GM19025 (cell line): ENCODE data around the gene TAF6.

Experiments used
- ATAC-seq: cut with Tn5 transposase; IDR thresholded peaks from one replicate; pipeline ENCODE4 v1.9.1; 2021; ENCODE audit warnings: mild to moderate bottlenecking, low read depth, moderate library complexity; ENCODE audit not compliant: unreplicated experiment

TAF6 gene

DNA sequence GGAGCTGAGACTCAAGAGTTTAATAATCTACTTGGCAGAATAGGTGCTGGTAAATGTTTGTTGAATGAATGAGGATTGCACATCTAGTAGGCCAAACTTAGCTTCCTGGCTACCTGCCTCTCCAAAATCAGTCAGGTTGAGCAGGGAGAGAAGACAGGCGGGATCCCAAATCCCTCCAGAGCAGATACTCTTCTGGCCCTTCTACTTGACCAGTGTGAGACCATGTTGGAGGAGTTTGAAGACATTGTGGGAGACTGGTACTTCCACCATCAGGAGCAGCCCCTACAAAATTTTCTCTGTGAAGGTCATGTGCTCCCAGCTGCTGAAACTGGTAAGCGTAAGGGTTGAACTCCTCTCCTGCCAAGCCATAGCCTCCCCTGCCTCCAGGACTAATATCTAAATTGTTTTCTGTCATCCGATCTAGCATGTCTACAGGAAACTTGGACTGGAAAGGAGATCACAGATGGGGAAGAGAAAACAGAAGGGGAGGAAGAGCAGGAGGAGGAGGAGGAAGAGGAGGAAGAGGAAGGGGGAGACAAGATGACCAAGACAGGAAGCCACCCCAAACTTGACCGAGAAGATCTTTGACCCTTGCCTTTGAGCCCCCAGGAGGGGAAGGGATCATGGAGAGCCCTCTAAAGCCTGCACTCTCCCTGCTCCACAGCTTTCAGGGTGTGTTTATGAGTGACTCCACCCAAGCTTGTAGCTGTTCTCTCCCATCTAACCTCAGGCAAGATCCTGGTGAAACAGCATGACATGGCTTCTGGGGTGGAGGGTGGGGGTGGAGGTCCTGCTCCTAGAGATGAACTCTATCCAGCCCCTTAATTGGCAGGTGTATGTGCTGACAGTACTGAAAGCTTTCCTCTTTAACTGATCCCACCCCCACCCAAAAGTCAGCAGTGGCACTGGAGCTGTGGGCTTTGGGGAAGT, 5.4 kb upstream of the TAF6 start:
- ATAC-seq: no peak

DNA sequence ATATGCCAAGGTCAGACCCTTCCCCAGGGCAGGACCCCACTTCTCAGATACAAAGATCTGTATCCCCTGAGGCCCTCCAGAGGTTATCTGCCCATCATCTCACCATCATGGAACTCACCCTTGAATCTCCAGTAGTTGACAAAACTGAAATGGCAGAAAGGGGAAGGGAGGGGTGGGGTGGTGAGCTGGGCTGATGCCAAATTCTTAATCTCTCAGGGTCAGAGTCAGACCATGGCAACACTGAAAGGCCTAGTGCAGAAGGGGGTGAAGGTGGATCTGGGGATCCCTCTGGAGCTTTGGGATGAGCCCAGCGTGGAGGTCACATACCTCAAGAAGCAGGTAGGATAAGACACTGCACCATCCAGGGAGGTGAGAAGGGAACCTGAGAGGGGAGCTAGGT, 3.4 kb upstream of the TAF6 start:
- ATAC-seq: no peak

DNA sequence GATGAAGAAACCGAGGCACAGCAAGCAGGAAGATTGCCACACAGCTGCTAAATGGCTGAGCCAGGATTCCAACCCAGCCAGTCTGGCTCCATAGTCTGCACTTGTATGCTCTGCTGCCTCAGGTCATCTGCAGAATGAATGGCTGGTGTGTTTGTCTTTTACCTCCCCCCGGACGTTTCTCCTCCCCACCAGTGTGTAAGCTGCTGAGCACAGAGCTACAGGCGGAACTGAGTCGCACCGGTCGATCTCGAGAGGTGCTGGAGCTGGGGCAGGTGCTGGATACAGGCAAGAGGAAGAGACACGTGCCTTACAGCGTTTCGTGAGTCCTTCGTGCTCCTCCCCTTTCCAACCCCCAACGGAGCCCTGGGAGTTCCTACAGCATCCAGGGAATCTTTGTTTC, 2.9 kb upstream of the TAF6 start:
- ATAC-seq: no peak

DNA sequence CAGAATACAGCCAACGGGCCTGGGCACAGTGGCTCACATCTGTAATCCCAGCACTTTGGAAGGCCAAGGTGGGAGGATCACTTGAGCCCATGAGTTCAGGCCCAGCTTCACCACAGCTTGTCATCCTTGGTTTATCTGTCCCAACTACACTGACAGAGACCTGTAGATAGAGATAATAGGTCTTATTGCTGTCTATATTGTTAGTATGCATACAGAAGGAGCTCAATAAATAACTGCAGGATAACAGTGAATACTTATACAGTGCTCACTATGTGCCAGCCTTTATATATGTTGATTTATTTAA, 1.5 kb upstream of the TAF6 start:
- no peak for ATAC-seq

DNA sequence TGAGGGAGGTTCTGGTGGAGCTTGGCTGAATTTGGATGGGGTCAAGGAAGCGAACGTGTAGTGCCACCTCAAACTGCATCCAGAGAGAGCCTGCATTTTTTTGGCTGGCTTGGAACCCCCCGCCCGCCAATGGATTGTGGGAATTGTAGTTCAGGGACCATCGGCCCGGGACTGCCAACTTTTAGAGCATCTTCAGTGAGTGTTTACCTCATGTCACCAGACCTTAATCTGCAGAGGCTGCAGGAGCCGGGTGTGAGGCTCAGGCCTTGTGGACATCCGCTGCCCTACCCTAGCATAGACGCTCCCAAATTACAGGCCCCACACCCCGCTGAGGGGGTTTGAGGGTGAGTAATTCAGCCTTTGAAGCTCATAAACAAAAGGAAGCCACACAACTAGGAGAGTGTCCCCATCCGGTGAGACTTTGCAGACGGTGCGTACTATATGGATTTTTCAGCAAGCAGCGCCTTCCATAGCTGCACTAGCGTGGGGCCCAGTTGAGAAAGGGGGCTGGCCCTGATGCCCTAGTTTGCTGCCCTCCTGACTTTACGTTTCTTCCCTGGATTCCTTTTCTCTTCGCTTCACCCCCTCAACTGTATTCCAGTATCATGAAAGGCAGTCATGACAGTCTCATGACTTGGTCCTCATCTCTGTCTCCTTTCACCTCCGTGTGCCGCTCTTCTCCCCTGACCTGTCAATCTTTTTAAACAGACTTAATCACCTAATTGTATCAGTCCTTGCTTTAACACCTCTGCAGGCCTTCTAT, 993 bp upstream of the TAF6 start:
- peak; percentile 23 for ATAC-seq

DNA sequence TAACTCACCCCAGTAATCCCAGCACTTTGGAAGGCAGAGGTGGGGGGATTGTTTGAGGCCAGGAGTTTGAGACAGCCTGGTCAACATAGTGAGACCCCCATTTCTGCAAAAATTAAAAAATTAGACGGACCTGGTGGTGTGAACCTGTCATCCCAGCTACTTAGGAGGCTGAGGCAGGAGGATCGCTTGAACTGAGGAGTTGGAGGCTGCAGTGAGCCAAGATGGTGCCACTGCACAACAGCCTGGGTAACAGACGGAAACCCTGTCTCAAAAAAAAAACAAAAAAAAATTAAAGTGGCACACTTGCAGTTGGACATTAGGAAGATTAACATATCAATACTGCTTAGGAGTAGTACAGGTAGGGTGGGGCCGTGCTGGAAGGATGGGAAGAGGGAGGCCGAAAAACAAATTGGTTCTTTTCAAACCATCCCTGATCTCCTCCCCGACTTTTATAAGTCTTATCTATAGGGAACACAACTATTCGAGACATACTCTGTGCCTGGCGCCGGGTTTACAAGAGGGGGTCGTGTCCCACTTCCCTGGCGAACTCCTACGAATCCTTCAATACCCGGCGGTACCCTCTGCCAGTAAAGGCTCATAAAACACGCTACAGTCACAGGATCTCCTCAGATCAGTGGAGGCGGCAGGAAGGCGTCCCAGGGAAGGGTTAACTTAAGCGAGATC, 628 bp downstream of the TAF6 start:
- ATAC-seq: no peak

DNA sequence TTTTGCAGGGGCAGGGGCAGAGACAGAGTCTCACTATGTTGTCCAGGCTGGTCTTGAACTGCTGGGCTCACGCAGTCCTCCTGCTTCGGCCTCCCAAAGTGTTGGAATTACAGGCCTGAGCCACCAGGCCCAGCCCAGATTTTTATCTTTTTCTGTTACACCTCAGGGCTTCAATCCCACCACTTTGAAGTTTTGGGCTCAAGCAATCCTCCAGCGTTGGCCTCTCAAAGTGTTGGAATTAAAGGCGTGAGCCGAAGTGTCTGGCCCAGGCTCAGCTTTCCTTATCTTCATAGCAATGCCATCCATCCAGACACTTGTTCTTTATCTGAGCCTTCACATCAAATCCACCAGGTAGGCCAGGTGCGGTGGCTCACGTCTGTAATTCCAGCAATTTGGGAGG, 4.1 kb downstream of the TAF6 start:
- no peak for ATAC-seq

DNA sequence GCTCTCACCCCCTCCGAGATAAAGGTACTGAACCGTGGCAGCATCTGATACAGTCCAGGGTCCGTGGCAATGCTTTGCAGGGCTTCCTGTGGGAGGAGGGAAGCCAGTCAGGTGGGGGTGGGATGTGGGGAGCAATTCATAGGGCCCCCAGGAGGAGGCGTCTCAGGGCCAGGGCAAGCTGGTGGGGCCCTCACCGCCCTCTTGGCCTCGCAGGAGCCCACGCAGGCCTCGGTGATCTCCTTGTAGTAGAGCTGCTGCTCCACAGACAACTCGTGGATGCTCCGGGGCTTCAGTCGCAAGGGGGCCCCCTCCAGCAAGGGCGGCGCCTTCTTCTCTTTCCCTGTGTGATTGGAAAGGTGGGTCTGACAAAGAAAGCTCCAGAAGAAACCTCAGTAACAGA, 7.2 kb downstream of the TAF6 start:
- no peak for ATAC-seq

DNA sequence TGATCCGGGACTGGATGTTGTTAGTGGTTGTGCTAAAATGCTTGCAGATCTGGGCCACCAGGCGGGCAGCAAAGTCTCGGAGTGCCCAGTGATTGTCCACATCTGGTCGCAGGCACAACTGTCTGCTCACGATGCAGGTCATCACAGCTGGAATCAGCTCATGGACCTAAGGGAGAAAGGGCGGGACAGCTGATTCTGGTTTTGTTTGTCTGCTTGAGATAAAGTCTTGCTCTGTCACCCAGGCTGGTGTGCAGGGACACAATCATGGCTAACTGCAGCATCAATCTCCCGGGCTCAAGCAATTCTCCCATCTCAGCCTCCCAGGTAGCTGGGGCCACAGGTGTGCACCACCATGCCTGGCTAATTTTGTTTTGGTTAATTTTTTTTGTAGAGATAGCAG, 8.0 kb downstream of the TAF6 start:
- no peak for ATAC-seq

DNA sequence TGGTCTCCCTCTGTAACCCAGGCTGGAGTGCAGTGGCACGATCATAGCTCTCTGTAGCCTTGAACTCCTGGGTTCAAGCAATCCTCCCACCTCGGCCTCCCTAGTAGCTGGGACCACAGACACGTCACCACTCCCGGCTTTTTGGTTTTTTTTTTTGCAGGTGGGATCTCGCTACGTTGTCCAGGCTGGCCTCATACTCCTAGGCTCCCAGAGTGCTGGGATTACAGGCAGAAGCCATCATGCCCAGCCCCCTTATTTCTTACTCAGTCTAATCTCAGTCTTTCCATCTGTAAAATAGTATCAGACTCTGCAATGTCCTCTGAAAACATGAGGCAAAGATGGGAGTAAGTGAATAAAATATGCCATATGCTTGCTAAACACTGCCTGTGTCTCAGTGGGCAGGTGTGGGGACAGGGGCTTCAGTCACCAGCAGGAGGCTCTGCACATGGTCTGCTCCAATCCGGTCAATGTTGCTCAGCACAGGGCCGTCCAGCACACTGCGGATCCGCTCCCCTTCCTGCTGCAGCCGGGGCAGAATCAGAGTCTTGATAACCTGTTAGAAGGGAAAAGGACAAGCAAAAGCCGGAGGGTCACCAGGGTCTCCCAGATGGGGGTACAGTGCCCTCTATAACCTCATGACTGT, 9.5 kb downstream of the TAF6 start:
- no peak for ATAC-seq

DNA sequence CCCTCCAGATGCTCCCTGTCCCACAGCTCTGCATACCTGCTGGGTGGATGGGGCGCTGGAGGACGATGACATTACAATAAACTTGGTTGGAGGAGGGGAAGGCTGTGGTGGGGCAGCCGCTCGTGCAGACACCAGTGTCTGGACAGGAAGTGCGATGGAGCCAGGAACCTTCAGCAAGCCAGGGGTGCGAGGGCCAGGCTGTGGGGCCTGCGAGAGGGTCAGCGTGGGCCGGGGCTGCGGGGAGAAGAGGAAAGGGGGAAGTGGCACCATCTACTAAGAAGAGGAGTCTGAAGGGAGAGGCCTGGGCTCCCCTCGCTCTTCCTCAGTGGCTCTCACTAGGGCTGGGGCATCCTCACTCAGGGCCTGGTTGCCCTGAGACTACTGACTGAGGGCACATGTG, 11.3 kb downstream of the TAF6 start:
- ATAC-seq: no peak

DNA sequence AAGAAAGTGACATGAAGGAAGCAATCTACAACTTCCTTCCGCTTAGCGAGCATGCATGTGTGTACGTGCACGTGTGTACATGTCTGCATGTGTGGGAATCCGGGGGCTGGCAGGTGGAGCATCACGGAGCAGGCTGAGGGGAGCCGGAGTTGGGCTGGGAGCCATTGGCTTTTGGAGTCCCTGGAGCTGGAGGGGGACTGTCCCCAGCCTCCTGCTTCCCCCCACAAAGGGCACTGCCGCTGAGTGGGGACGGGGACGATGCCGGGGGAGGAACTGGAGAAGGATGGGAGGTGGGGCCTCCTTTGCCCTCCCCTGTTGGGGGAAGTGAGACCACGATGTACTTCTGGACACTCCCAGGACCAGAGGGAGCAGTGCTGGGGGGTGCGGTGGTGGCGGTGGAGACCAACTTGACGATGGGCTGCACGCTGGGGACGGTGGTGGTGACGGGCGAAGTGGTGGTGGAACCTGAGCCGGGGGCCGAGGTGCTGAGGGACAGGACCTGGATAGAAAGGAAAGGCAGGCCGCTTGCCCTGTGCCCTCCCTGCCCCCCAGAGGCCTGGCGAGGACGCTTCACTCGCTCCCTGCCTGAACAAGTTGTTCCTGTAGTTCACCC, 11.9 kb downstream of the TAF6 start:
- ATAC-seq: no peak

DNA sequence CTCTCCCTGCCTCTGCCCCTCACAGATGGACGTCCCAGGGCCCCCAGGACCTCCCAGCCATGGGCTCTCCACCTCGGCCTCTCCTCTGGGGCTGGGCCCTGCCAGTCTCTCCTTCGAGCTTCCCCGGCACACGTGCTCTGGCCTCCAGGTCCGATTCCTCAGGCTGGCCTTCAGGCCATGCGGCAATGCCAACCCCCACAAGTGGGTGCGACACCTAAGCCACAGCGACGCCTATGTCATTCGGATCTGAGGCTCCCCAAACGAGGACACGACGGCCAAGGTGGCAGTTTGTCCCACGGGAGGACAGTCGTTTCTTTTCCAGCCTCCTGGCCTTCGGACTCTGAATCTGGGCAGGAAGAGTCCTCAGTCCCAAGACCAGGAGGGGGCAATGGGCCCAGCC, 12.5 kb downstream of the TAF6 start:
- ATAC-seq: no peak

DNA sequence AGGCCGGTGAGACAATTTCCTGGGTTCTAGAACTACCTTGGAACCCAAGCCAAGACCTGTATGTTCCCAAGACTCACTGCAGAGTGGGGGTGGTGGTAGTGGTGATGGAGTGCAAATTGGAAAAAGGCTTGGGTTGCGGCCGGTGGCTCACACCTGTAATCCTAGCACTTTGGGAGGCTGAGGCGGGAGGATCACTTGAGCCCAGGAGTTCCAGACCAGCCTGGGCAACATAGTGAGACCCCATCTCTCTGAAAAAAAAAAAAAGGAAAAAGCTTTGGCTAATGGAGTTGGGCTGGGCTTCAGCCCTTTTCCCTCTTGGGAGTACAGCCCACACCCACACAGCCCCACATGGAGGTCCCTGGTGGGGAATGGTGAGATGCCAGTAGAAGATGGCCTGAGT, 13.6 kb downstream of the TAF6 start:
- no peak for ATAC-seq

DNA sequence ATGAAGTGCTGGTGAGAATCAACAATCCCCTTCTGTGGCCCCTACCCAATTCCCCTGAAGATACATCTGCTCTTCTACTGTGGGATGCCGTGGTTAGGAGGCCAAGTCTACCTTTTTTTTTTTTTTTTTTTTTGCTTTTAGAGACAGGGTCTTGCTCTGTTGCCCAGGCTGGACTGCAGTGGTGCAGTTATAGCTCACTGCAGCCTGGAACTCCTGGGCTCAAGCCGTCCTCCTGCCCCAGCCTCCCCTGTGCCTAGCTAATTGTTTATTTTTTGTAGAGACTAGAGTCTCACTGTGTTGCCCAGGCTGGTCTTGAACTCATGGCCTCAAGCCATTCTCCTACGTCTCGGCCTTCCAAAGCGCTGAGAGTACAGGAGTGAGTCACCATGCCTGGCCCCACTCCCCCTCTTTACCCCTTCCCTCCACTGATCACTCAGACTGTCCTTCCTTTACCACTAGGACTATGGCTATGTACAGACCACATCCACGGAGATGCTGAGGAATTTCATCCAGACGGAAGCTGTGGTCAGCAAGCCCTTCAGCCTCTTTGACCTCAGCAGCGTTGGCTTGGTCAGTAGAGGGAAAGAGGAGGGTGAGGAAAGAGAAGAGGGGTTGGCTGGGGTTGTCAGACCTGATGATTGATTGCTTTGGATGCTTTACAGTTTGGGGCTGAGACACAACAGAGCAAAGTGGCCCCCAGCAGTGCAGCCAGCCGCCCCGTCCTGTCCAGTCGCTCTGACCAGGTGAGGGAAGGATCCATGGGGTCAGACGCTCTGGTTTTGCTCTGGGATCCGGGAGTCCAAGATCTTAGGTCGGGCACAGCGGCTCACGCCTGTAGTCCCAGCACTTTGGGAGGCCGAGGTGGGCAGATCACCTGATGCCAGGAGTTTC, 16.0 kb downstream of the TAF6 start:
- ATAC-seq: no peak

DNA sequence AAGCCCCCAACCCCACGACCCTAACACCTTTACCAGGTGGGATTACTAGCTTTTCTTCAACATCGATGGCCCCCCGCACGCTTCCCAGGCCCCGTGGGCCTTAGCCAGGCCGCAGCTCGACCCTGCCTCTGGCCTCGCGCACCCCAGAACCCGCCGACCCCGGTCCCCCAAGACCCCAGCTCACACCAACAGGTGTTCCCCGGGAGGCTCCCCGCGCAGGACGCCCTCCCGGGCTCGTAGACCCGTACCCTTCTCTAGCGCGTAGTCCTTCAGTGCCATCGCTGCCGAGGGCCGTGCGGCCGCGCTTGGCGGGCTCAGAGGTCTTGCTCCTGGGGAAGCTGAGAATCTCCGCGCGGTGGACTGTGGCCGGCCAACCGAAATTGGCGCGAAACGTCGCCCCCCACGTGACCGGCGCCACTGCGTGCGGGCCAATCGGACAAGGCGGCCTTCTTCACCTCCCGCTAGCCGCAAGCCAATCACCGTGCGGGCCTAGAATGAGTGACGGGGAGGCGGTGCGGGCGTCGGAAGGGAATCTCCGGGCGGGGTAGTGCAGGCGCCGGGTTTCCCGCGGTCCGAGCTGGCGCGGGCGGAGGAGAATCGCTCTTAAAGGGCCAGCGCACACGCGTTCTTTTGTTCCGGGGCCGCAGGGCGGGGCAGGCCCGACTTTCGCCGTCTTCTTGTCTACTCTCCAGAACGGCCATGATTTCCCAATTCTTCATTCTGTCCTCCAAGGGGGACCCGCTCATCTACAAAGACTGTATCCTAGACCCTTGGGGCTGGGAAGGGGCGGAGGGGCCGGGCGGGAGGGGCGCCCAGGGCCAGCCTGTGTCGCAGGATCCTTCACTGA, 17.9 kb downstream of the TAF6 start, which contains the start of the genes AP4M1 and MCM7:
Gene AP4M1, plus strand, starts transcription at position 628 of the 847 bp plus-strand sequence. Its CDS starts 72 bp downstream, at position 700.
Gene MCM7, minus strand, starts transcription at position 382 of the 847 bp plus-strand sequence. Its CDS starts 103 bp downstream, at position 279.
- ATAC-seq: peak; percentile 73

DNA sequence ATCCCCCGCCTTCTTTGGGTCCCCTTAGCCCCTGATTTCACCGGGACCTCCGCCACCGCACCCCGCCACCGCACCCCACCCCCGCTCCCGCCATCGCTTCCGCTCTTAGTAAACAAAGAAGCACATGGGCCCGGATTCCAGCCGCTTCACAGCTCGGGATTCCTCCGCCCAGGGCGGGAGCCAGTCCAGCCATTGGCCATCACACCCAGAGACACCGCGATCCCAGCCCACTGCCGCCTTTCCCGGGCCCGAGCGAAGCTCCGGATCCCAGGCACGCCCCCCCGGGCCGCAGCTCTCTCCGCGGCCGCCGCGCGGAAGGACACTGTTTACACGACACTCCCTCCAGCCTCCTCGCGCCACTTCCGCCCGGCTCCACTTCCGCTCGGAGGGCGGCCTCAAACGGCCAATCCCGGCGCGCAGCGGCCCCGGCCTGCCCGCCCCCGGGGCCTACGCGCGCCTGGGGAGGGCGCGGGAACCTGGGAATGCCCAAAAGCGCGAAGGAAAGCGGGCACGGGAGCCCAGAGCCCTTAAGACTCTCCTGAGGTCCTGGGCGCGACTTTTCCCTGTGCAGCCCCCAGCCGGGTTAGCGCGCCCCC, 18.6 kb downstream of the TAF6 start:
- ATAC-seq: peak; percentile 51

DNA sequence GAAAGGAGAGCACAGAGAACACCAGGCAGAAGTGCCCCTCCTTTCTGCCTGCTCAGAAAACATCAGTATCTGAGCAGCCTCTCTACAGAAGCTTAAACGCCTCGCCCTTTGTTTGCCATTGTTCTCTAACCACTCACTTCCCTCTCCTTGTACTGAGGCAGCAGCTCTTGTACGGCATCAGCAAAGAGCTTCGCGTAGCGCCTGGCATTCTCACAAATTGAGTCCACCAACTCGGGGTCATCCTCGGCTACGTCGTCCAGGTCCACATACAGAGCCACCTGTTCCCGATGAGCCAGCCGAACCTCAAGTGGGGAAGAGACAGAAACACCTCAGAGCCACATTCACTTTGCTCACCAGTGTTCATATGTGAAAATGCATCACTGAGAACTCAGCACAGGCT, 19.7 kb downstream of the TAF6 start:
- no peak for ATAC-seq
